ENCODE measurements around the gene RNGTT.

- TF ChIP-seq CTCF (IDR thresholded peaks at IDR 0.05) (no peak), POLR2A (IDR thresholded peaks at IDR 0.05) (no peak), POLR2AphosphoS5 (IDR thresholded peaks at IDR 0.05; ENCODE audit: insufficient read depth in 1 of 2, low read depth in 1 of 2) (no peak)
Observed at GRCh38 chr6:88840796-88841539, 122.5 kb downstream of the RNGTT start.

Data from vagina (tissue), 2 donors.